ENCODE measurements around the gene TRAF4. TPM values are rescaled to one million over a fixed set of nuclear protein-coding genes. Genes with fewer than 3 reads are reported as not detected.

TRAF4 gene
- total and polyA plus RNA-seq, 10 of the 15 experiments (the other 5 are each of a cell fraction or from before 2014, with no cell fraction given): 3.7 to 197 (median 66.4) TPM

- Histone ChIP-seq H3K27ac (ENCODE audit: control insufficient read depth, insufficient read depth) (no peak overlapping the region), H3K4me2 (ENCODE audit: control insufficient read depth, insufficient read depth) (no peak overlapping the region), H3K79me2 (ENCODE audit: control insufficient read depth, insufficient read depth, low read length) (no peaks in the 10 kb centered on the region), H4K20me1 (ENCODE audit: control insufficient read depth, insufficient read depth) (no peaks in the 10 kb centered on the region; the same call in 1 of the 2 replicates), H3K36me3 (ENCODE audit: control insufficient read depth in 2 of 2, insufficient read depth in 2 of 2, low read length in 1 of 2) (peaks cover 7 to 26% of the 10 kb centered on the region in 2 experiments), H3K9ac (ENCODE audit: control insufficient read depth, insufficient read depth, low read length) (no peak overlapping the region), H3K4me1 (ENCODE audit: control insufficient read depth, insufficient read depth, low read length) (peaks cover 15% of the 10 kb centered on the region), H3K27me3 (replicated peaks in 1 of 2; ENCODE audit: control insufficient read depth in 2 of 2, insufficient read depth in 2 of 2, low read length in 1 of 2) (no peaks in the 10 kb centered on the region), H3K9me3 (replicated peaks; ENCODE audit: control insufficient read depth, insufficient read depth, low read length) (no peaks in the 10 kb centered on the region), H2AFZ (ENCODE audit: control insufficient read depth, low read depth, low read length) (no peak overlapping the region), H3K4me3 (no peak overlapping the region)
- TF ChIP-seq SPI1 (IDR thresholded peaks at IDR 0.05; ENCODE audit: borderline replicate concordance, insufficient read depth, low read depth, low read length) (peak; percentile 13; the same call in 1 of the 2 replicates), NR2C1 (IDR thresholded peaks at IDR 0.05) (no peak), HCFC1 (IDR thresholded peaks at IDR 0.05; ENCODE audit: low read length) (no peak), MLLT1 (IDR thresholded peaks at IDR 0.05) (0 out of 2 replicates have a peak, but pooled peaks have one; percentile 21), ZBTB40 (IDR thresholded peaks at IDR 0.05; ENCODE audit: borderline replicate concordance) (no peak)
- ChIA-PET RAD21 (ENCODE audit: unreplicated experiment) (interaction anchor here (0.8 to 6.1 kb wide), 7 partner anchors 34 to 193 kb away, joined by 3 to 109 read pairs (median 4); partner anchors contain the start of genes FLOT2, NEK8 and TLCD1), POLR2A (interaction anchor here (0.6 to 2.0 kb wide), 6 partner anchors 22 to 191 kb away, joined by 3 to 5 read pairs (median 4); partner anchors contain the start of genes BLTP2 and PHF12), SMC1A (ENCODE audit: uncharacterized antibody, unreplicated experiment) (interaction anchor here (1.2 to 4.9 kb wide), 4 partner anchors 33 to 193 kb away, joined by 4 to 60 read pairs (median 22); partner anchors contain the start of genes FAM222B, NEK8 and TLCD1), CTCF (interaction anchor here (0.9 to 7.3 kb wide), 9 partner anchors 9 to 192 kb away, joined by 3 to 175 read pairs (median 78); partner anchors contain the start of genes DHRS13, FLOT2, NEK8 and PHF12)
- ATAC-seq (no peak; the same call in 2 of the 3 replicates), FAIRE-seq (no peak), DNase-seq (ENCODE audit: low read depth, low spot score) (no peak)
- WGBS (ENCODE audit: insufficient coverage, insufficient replicate concordance, low lambda C conversion rate, missing lambda C conversion rate): 56% methylated on average over 9 of the region's 9 CpGs
- no TSS peak for BruUV-seq (replicated peaks)
- intact Hi-C loops (cut with micrococcal nuclease; ENCODE audit: unreplicated experiment) (loop anchor here (5.0 kb wide), 2 partner anchors 46 to 81 kb away; partner anchors contain the start of gene FAM222B), in situ Hi-C loops (cut with MboI) (no loop called here)
These were observed 17.1 kb downstream of the TRAF4 start for GRCh38 chr17:28760601-28761562.
